Endothelial cell of umbilical vein (primary cell): ENCODE results near the gene WRAP73. TPM values are rescaled to one million over a fixed set of nuclear protein-coding genes. Genes with fewer than 3 reads are reported as not detected.

ENCODE experiments used
- BruUV-seq: library from RNA; stranded (reverse); fragments of 400-500 nt; replicated peaks from 2 replicates; lab custom pipeline; 2021; lab: Mats Ljungman, UMichigan
- CTCF ChIA-PET: fragments of 300-600, 350-600 bp; sonication (Branson Sonifier 250); formaldehyde crosslinking; loops from one replicate; lab custom pipeline; 2021; ENCODE audit warnings: antibody characterized with exemption, inconsistent platforms; lab: Charles Lee
- POLR2A ChIA-PET: fragments of 300-600, 350-600 bp; sonication (Branson Sonifier 250); formaldehyde crosslinking; loops from one replicate; lab custom pipeline; 2021; ENCODE audit warnings: antibody characterized with exemption, inconsistent platforms; lab: Charles Lee
- DNase-seq: peaks from one replicate; pipeline ENCODE4 v3.0.0-alpha.2; 2011; ENCODE audit warnings: low read depth, low spot score
- FAIRE-seq: peaks from 2 replicates; lab custom pipeline; 2011; peaks lifted over from hg19 to GRCh38; lab: Jason Lieb, UNC
- H2AFZ ChIP-seq: 2 replicates; pipeline ENCODE4 v1.6.0; 2012; ENCODE audit warnings: low read depth, low read length, control low read depth, inconsistent platforms
- H3K27ac ChIP-seq: 2 replicates; pipeline ENCODE4 v1.5.1; 2011; ENCODE audit warnings: low read depth, mild to moderate bottlenecking, control low read depth, low read length, moderate library complexity; ENCODE audit not compliant: insufficient read depth
- H3K27me3 ChIP-seq, 2 experiments: 2 replicates each; pipeline versions ENCODE4 v1.6.0 to v1.6.1; 2011; ENCODE audit warnings: low read length in 2 of 2, mixed read lengths in 1 of 2; ENCODE audit not compliant: control insufficient read depth in 2 of 2, insufficient read depth in 2 of 2
- H3K36me3 ChIP-seq, 2 experiments: 2 replicates in 1 of 2; 3 replicates in 1 of 2; pipeline ENCODE4 v1.5.1; 2011; ENCODE audit warnings: low read length in 2 of 2, mild to moderate bottlenecking in 1 of 2, moderate library complexity in 1 of 2; ENCODE audit not compliant: control insufficient read depth in 2 of 2, insufficient read depth in 2 of 2; ENCODE audit errors: extremely low read depth in 1 of 2
- H3K4me1 ChIP-seq: 3 replicates; pipeline ENCODE4 v1.5.1; 2011; ENCODE audit warnings: mild to moderate bottlenecking, low read length; ENCODE audit not compliant: control insufficient read depth, insufficient read depth; ENCODE audit errors: extremely low read depth
- H3K4me2 ChIP-seq: 2 replicates; pipeline ENCODE4 v1.6.1; 2011; ENCODE audit warnings: low read length, control low read depth, mixed read lengths; ENCODE audit not compliant: insufficient read depth
- H3K4me3 ChIP-seq, 3 experiments: fragments of 200-600 bp in 1 of 3; sonication (generic), shearing (Covaris generic) in 1 of 3; replicated peaks in 1 of 3; 2 replicates each; pipeline ENCODE4 v1.5.1; 2011 to 2016; ENCODE audit warnings: control low read depth in 3 of 3, low read length in 3 of 3, mild to moderate bottlenecking in 2 of 3, inconsistent platforms in 1 of 3, low read depth in 1 of 3, moderate library complexity in 1 of 3; ENCODE audit not compliant: insufficient read depth in 1 of 3
- H3K79me2 ChIP-seq: 2 replicates; pipeline ENCODE4 v1.6.0; 2012; ENCODE audit warnings: low read length, inconsistent platforms; ENCODE audit not compliant: control insufficient read depth, insufficient read depth
- H3K9ac ChIP-seq: replicated peaks from 2 replicates; pipeline ENCODE3; 2011; ENCODE audit warnings: low read length, control low read depth; ENCODE audit not compliant: insufficient read depth; ENCODE audit errors: extremely low read depth
- H3K9me1 ChIP-seq: replicated peaks from 3 replicates; pipeline ENCODE4 v1.6.0; 2011; ENCODE audit warnings: mild to moderate bottlenecking, low read length; ENCODE audit not compliant: control insufficient read depth, insufficient read depth; ENCODE audit errors: extremely low read depth
- H3K9me3 ChIP-seq: replicated peaks from 2 replicates; pipeline ENCODE4 v1.5.1; 2012; ENCODE audit warnings: low read length, inconsistent platforms; ENCODE audit not compliant: control insufficient read depth, insufficient read depth
- H4K20me1 ChIP-seq: replicated peaks from 2 replicates; pipeline ENCODE3; 2011; ENCODE audit warnings: mild to moderate bottlenecking, low read length; ENCODE audit not compliant: control insufficient read depth, insufficient read depth; ENCODE audit errors: extremely low read depth
- EZH2 ChIP-seq: IDR thresholded peaks from 2 replicates; pipeline ENCODE4 v1.6.1; 2012; ENCODE audit warnings: borderline replicate concordance, low read depth, mild to moderate bottlenecking, moderate library complexity, low read length, inconsistent platforms; ENCODE audit not compliant: severe bottlenecking
- FOS ChIP-seq: IDR thresholded peaks from 2 replicates; pipeline ENCODE4 v1.6.1; 2011; ENCODE audit warnings: mild to moderate bottlenecking, low read length, moderate library complexity, borderline replicate concordance; ENCODE audit not compliant: insufficient read depth
- GATA2 ChIP-seq: IDR thresholded peaks from 2 replicates; pipeline ENCODE4 v1.7.0; 2011; ENCODE audit warnings: low read depth, mild to moderate bottlenecking, moderate library complexity, mixed read lengths, low read length; ENCODE audit not compliant: insufficient read length, insufficient read depth
- JUN ChIP-seq: IDR thresholded peaks from 2 replicates; pipeline ENCODE4 v1.6.1; 2011; ENCODE audit warnings: borderline replicate concordance, low read depth; ENCODE audit not compliant: insufficient read length, insufficient read depth
- MYC ChIP-seq: IDR thresholded peaks from one replicate; pipeline ENCODE4 v1.6.1; 2011; ENCODE audit warnings: mild to moderate bottlenecking, low read depth, low read length
- POLR2A ChIP-seq: IDR thresholded peaks from 2 replicates; pipeline ENCODE4 v1.6.1; 2012; ENCODE audit warnings: low read depth, mild to moderate bottlenecking, control low read depth, low read length
- POLR2AphosphoS5 ChIP-seq: IDR thresholded peaks from 2 replicates; pipeline ENCODE4 v1.6.1; 2012; ENCODE audit warnings: low read depth, mild to moderate bottlenecking, control low read depth, low read length, moderate library complexity; ENCODE audit not compliant: insufficient read depth
- dilution Hi-C: fragments of 300-500 bp; cut with MboI; formaldehyde crosslinking; loops from one replicate; pipeline ENCODE4 v1.15.0; 2019; ENCODE audit warnings: low sequenced_read_pairs; ENCODE audit not compliant: extremely low pct_ligation_motif_present
- intact Hi-C: fragments of 100-400 bp; cut with micrococcal nuclease; formaldehyde crosslinking; loops from one replicate; pipeline ENCODE4 v1.10.0; 2022
- polyA plus RNA-seq, 4 experiments: library from polyadenylated mRNA; depleted of rRNA in 3 of 4; stranded (reverse) in 3 of 4; unstranded in 1 of 4; fragments of >200 nt; gene quantifications; 2 replicates each; pipeline versions ENCODE4 v1.2.1 to v1.2.3, GENCODE V29; 2011 to 2012; ENCODE audit warnings: missing spikeins in 1 of 4
- total RNA-seq: library from RNA; stranded (reverse); gene quantifications from 2 replicates; pipeline ENCODE4 v1.2.3, GENCODE V29; 2021
- TF ChIP-seq, protein P1 (sequence below), 2 donors: IDR thresholded peaks; 1 replicate in 1 of 2; 2 replicates in 1 of 2; pipeline ENCODE4 v1.5.1; 2011; ENCODE audit warnings: low read length in 2 of 2, mild to moderate bottlenecking in 2 of 2, moderate library complexity in 2 of 2, control low read depth in 1 of 2, inconsistent platforms in 1 of 2, low read depth in 1 of 2; ENCODE audit not compliant: insufficient read depth in 1 of 2; ENCODE audit errors: extremely low read depth in 1 of 2

The WRAP73 gene
- total and polyA plus RNA-seq, 2 donors (not counting 3 experiments of a cell fraction or from before 2014, with no cell fraction given): 23.0 to 50.7 TPM

- Histone ChIP-seq H3K4me1 (peaks cover 31% of the 10 kb centered on the region), H3K36me3 (no peaks in the 10 kb centered on the region), H3K9me1 (no peaks in the 10 kb centered on the region), H3K4me2 (no peak overlapping the region), H3K9ac (no peak overlapping the region), H3K79me2 (no peaks in the 10 kb centered on the region), H3K27ac (no peak overlapping the region), H3K4me3 (no peak overlapping the region), H2AFZ (no peak overlapping the region), H4K20me1 (no peaks in the 10 kb centered on the region), H3K9me3 (no peaks in the 10 kb centered on the region), H3K27me3 (no peaks in the 10 kb centered on the region)
- TF ChIP-seq POLR2AphosphoS5: no peak
- no peak for TF ChIP-seq JUN
- TF ChIP-seq GATA2: no peak
- TF ChIP-seq EZH2: no peak
- TF ChIP-seq, protein P1, sequence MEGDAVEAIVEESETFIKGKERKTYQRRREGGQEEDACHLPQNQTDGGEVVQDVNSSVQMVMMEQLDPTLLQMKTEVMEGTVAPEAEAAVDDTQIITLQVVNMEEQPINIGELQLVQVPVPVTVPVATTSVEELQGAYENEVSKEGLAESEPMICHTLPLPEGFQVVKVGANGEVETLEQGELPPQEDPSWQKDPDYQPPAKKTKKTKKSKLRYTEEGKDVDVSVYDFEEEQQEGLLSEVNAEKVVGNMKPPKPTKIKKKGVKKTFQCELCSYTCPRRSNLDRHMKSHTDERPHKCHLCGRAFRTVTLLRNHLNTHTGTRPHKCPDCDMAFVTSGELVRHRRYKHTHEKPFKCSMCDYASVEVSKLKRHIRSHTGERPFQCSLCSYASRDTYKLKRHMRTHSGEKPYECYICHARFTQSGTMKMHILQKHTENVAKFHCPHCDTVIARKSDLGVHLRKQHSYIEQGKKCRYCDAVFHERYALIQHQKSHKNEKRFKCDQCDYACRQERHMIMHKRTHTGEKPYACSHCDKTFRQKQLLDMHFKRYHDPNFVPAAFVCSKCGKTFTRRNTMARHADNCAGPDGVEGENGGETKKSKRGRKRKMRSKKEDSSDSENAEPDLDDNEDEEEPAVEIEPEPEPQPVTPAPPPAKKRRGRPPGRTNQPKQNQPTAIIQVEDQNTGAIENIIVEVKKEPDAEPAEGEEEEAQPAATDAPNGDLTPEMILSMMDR (IDR thresholded peaks at IDR 0.05; ENCODE audit: extremely low read depth in 1 of 2, insufficient read depth in 1 of 2, low read depth in 1 of 2, low read length in 2 of 2): no peak
- no peak for TF ChIP-seq FOS
- TF ChIP-seq POLR2A: no peak
- no peak for TF ChIP-seq MYC
- ChIA-PET POLR2A (no interaction called here), CTCF (interaction anchor here (1.2 to 5.8 kb wide), 6 partner anchors 8 to 165 kb away, joined by 5 to 196 read pairs (median 12); partner anchors contain the start of gene MEGF6)
- no TSS peak for BruUV-seq
- no peak for DNase-seq
- FAIRE-seq: no peak
- dilution Hi-C loops: no loop called here
- intact Hi-C loops: loop anchor here (2.0 kb wide), 1 partner anchor 75 kb away; no protein-coding TSS in a partner anchor
Measured at GRCh38 chr1:3617806-3618345, 32.0 kb downstream of the WRAP73 start.
